ELF-1 (cell line): Measurements from ENCODE around the gene SSBP4.
"Not testable (repeated sequence)": the region's sequence is repeated elsewhere in the genome, so short reads cannot be mapped to it uniquely, and the experiment has no call there.

Source experiments
- DNase-seq: peaks from one replicate; pipeline ENCODE4 v3.0.0-alpha.2; 2016; ENCODE audit warnings: low read depth, low spot score

Gene SSBP4

GRCh38 chr19:18419195-18419698 lies at the start of gene SSBP4:
Gene SSBP4 (plus strand): TSS chr19:18419398. CDS start chr19:18419649, 251 bp downstream.
- DNase-seq = peak; percentile 85

GRCh38 chr19:18373407-18373891 lies 45.7 kb upstream of the SSBP4 start:
- no peak for DNase-seq

- DNase-seq = peak; percentile 97
These were observed 45.1 kb upstream of the SSBP4 start for GRCh38 chr19:18373892-18374629.

- no peak for DNase-seq
These were observed 42.2 kb upstream of the SSBP4 start for GRCh38 chr19:18377026-18377425.

- peak; percentile 75 for DNase-seq
These were observed 39.1 kb upstream of the SSBP4 start for GRCh38 chr19:18379803-18380747.

- DNase-seq = no peak
These were observed 38.4 kb upstream of the SSBP4 start for GRCh38 chr19:18380843-18381242.

GRCh38 chr19:18383622-18384021 lies 35.6 kb upstream of the SSBP4 start:
- not testable (repeated sequence) for DNase-seq

- DNase-seq = no peak
These were observed 34.4 kb upstream of the SSBP4 start for GRCh38 chr19:18384775-18385174.

- no peak for DNase-seq
These were observed 33.9 kb upstream of the SSBP4 start for GRCh38 chr19:18385359-18385674.

- DNase-seq = peak; percentile 88
These were observed 33.3 kb upstream of the SSBP4 start, which contains the start of gene GDF15 for GRCh38 chr19:18385675-18386542. Gene GDF15 (plus strand): TSS chr19:18386158. CDS start chr19:18386190, 32 bp downstream.

- no peak for DNase-seq
These were observed 32.5 kb upstream of the SSBP4 start for GRCh38 chr19:18386543-18387271.

GRCh38 chr19:18388100-18388959 lies 30.9 kb upstream of the SSBP4 start:
- DNase-seq = peak; percentile 93

GRCh38 chr19:18388960-18389725 lies 30.1 kb upstream of the SSBP4 start:
- DNase-seq = no peak

- DNase-seq = no peak
These were observed 29.5 kb upstream of the SSBP4 start for GRCh38 chr19:18389726-18390064.

- no peak for DNase-seq
These were observed 28.9 kb upstream of the SSBP4 start for GRCh38 chr19:18390065-18390907.

GRCh38 chr19:18391509-18392075 lies 27.6 kb upstream of the SSBP4 start:
- no peak for DNase-seq

- DNase-seq = no peak
These were observed 26.8 kb upstream of the SSBP4 start for GRCh38 chr19:18392417-18392816.

GRCh38 chr19:18392926-18393325 lies 26.3 kb upstream of the SSBP4 start:
- DNase-seq = no peak
